ENCODE data around the gene FCHO2.

- no peak for TF ChIP-seq CTCF (conservative IDR thresholded peaks at IDR 0.05; ENCODE audit: low read depth, low read length)
- TF ChIP-seq, protein P1, sequence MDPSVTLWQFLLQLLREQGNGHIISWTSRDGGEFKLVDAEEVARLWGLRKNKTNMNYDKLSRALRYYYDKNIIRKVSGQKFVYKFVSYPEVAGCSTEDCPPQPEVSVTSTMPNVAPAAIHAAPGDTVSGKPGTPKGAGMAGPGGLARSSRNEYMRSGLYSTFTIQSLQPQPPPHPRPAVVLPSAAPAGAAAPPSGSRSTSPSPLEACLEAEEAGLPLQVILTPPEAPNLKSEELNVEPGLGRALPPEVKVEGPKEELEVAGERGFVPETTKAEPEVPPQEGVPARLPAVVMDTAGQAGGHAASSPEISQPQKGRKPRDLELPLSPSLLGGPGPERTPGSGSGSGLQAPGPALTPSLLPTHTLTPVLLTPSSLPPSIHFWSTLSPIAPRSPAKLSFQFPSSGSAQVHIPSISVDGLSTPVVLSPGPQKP (IDR thresholded peaks at IDR 0.05; ENCODE audit: borderline replicate concordance, low read depth, low read length) = no peak
- no peak for TF ChIP-seq CEBPB (IDR thresholded peaks at IDR 0.05; ENCODE audit: low read depth, low read length)
Observed at GRCh38 chr5:73126381-73126780, 170.5 kb downstream of the FCHO2 start.

Measured in IMR-90 (cell line).